GM12873 (cell line): Measurements from ENCODE around the gene GNG12.

Source experiments
- CTCF ChIP-seq: IDR thresholded peaks from 2 replicates; pipeline ENCODE4 v1.5.1; 2012; ENCODE audit warnings: low read depth, mild to moderate bottlenecking, moderate library complexity, low read length, control low read depth; ENCODE audit not compliant: insufficient read depth; ENCODE audit errors: missing control alignments

GNG12 gene

GRCh38 chr1:67653304-67653703, 180.0 kb downstream of the GNG12 start:
- no peak for TF ChIP-seq CTCF

GRCh38 chr1:67652800-67653199, 180.5 kb downstream of the GNG12 start:
- no peak for TF ChIP-seq CTCF
